ENCODE results near the gene SSBP2.

- TF ChIP-seq CTCF (IDR thresholded peaks at IDR 0.05) = no peak
- TF ChIP-seq POLR2A (IDR thresholded peaks at IDR 0.05) = no peak
These were observed 300.0 kb downstream of the SSBP2 start for GRCh38 chr5:81450940-81451339.
